IMR-90 (cell line): ENCODE measurements around the gene ELOB. TPM values are rescaled to one million over a fixed set of nuclear protein-coding genes. Genes with fewer than 3 reads are reported as not detected.

Experiments used
- ATAC-seq: fragments of 200-7000 bp; cut with Tn5 transposase; 2 replicates; pipeline ENCODE4 v1.9.1; 2020; ENCODE audit warnings: low read depth, mild to moderate bottlenecking, moderate library complexity
- BruUV-seq: library from RNA; stranded (reverse); fragments of 400-500 nt; replicated peaks from 2 replicates; lab custom pipeline; 2021; lab: Mats Ljungman, UMichigan
- CTCF ChIA-PET: fragments of 300-600 bp; formaldehyde crosslinking; extraction: SDS; loops from one replicate; lab custom pipeline; 2021; ENCODE audit warnings: antibody characterized with exemption; lab: Yijun Ruan, JAX
- POLR2A ChIA-PET: fragments of 300-600 bp; sonication (Branson Sonifier 250); formaldehyde crosslinking; loops from one replicate; lab custom pipeline; 2022; ENCODE audit warnings: antibody characterized with exemption; ENCODE audit not compliant: unreplicated experiment; lab: Charles Lee
- DNase-seq: peaks from one replicate; pipeline ENCODE4 v3.0.0; 2013
- H2AFZ ChIP-seq: replicated peaks from 2 replicates; pipeline ENCODE3; 2013; ENCODE audit warnings: low read length, mild to moderate bottlenecking; ENCODE audit not compliant: poor library complexity
- H2AK5ac ChIP-seq: 2 replicates; pipeline ENCODE4 v1.6.1; 2013; ENCODE audit warnings: low read depth, low read length, inconsistent platforms
- H2AK9ac ChIP-seq: replicated peaks from 2 replicates; pipeline ENCODE3; 2013; ENCODE audit warnings: mild to moderate bottlenecking, low read depth, low read length, moderate library complexity; ENCODE audit not compliant: poor library complexity
- H2BK120ac ChIP-seq: 2 replicates; pipeline ENCODE4 v1.6.1; 2013; ENCODE audit warnings: low read depth, low read length, inconsistent platforms
- H2BK15ac ChIP-seq: 3 replicates; pipeline ENCODE4 v1.6.1; 2013; ENCODE audit warnings: low read depth, low read length, inconsistent platforms
- H2BK20ac ChIP-seq: 2 replicates; pipeline ENCODE4 v1.6.1; 2013; ENCODE audit warnings: low read depth, mild to moderate bottlenecking, inconsistent platforms, low read length, moderate library complexity
- H2BK5ac ChIP-seq: 2 replicates; pipeline ENCODE4 v1.6.1; 2013; ENCODE audit warnings: mild to moderate bottlenecking, low read depth, low read length, inconsistent platforms; ENCODE audit not compliant: poor library complexity, severe bottlenecking
- H3K14ac ChIP-seq: replicated peaks from 2 replicates; pipeline ENCODE4 v1.6.1; 2013; ENCODE audit warnings: low read depth, low read length, inconsistent platforms
- H3K18ac ChIP-seq: 2 replicates; pipeline ENCODE4 v1.6.1; 2013; ENCODE audit warnings: low read depth, low read length, control low read depth
- H3K23ac ChIP-seq: 2 replicates; pipeline ENCODE4 v1.6.1; 2013; ENCODE audit warnings: low read depth, low read length, inconsistent platforms
- H3K27ac ChIP-seq: 2 replicates; pipeline ENCODE4 v1.5.1; 2013; ENCODE audit warnings: mild to moderate bottlenecking, control low read depth, low read length; ENCODE audit not compliant: insufficient read depth
- H3K27me3 ChIP-seq: 2 replicates; pipeline ENCODE4 v1.6.1; 2013; ENCODE audit warnings: low read length; ENCODE audit not compliant: control insufficient read depth, insufficient read depth
- H3K36me3 ChIP-seq: 2 replicates; pipeline ENCODE4 v1.6.1; 2013; ENCODE audit warnings: low read length, mixed read lengths; ENCODE audit not compliant: control insufficient read depth, insufficient read depth
- H3K4ac ChIP-seq: 2 replicates; pipeline ENCODE4 v1.6.1; 2013; ENCODE audit warnings: low read depth, low read length, inconsistent platforms
- H3K4me1 ChIP-seq: 2 replicates; pipeline ENCODE4 v1.6.1; 2013; ENCODE audit warnings: low read length, mixed read lengths; ENCODE audit not compliant: control insufficient read depth, insufficient read depth
- H3K4me2 ChIP-seq: 2 replicates; pipeline ENCODE4 v1.6.1; 2013; ENCODE audit warnings: low read depth, mild to moderate bottlenecking, control low read depth, low read length, moderate library complexity
- H3K4me3 ChIP-seq: 2 replicates; pipeline ENCODE4 v1.5.1; 2013; ENCODE audit warnings: low read depth, mild to moderate bottlenecking, control low read depth, low read length, moderate library complexity; ENCODE audit not compliant: insufficient read depth
- H3K56ac ChIP-seq: 2 replicates; pipeline ENCODE4 v1.6.1; 2013; ENCODE audit warnings: low read length, inconsistent platforms; ENCODE audit not compliant: insufficient read depth; ENCODE audit errors: extremely low read depth
- H3K79me1 ChIP-seq, 2 experiments: 2 replicates each; pipeline ENCODE4 v1.6.1; 2013; ENCODE audit warnings: low read length in 2 of 2, inconsistent platforms in 1 of 2, low read depth in 1 of 2
- H3K9ac ChIP-seq: 2 replicates; pipeline ENCODE4 v1.6.1; 2013; ENCODE audit warnings: low read depth, low read length, control low read depth
- H3K9me1 ChIP-seq: 2 replicates; pipeline ENCODE4 v1.6.1; 2013; ENCODE audit warnings: low read length, inconsistent platforms; ENCODE audit not compliant: insufficient read depth
- H3K9me3 ChIP-seq: 2 replicates; pipeline ENCODE4 v1.6.1; 2013; ENCODE audit warnings: low read length; ENCODE audit not compliant: control insufficient read depth, insufficient read depth
- H4K20me1 ChIP-seq: 2 replicates; pipeline ENCODE4 v1.6.1; 2013; ENCODE audit warnings: low read length, inconsistent platforms; ENCODE audit not compliant: insufficient read depth
- H4K5ac ChIP-seq: 2 replicates; pipeline ENCODE4 v1.6.1; 2013; ENCODE audit warnings: mild to moderate bottlenecking, low read depth, low read length, control low read depth
- H4K8ac ChIP-seq, 2 experiments: 2 replicates each; pipeline ENCODE4 v1.6.1; 2013; ENCODE audit warnings: low read depth in 2 of 2, low read length in 2 of 2, control low read depth in 1 of 2, inconsistent platforms in 1 of 2
- H4K91ac ChIP-seq: 2 replicates; pipeline ENCODE4 v1.6.1; 2013; ENCODE audit warnings: low read depth, low read length, inconsistent platforms; ENCODE audit not compliant: insufficient read depth
- CTCF ChIP-seq: conservative IDR thresholded peaks from 2 replicates; pipeline ENCODE4 v1.5.1; 2012; ENCODE audit warnings: mild to moderate bottlenecking, low read depth, low read length, improper control_type of control experiment
- ELK1 ChIP-seq: fragments of 150-350 bp; IDR thresholded peaks from 2 replicates; pipeline ENCODE4 v1.6.1; 2016; ENCODE audit warnings: low read depth, mild to moderate bottlenecking, low read length, moderate library complexity, borderline replicate concordance
- MXI1 ChIP-seq: IDR thresholded peaks from 2 replicates; pipeline ENCODE4 v1.6.1; 2012; ENCODE audit warnings: low read depth, mild to moderate bottlenecking, low read length, moderate library complexity, borderline replicate concordance
- NFE2L2 ChIP-seq: fragments of 150-350 bp; IDR thresholded peaks from 2 replicates; pipeline ENCODE4 v1.6.1; 2016; ENCODE audit warnings: low read depth, mild to moderate bottlenecking, low read length
- RAD21 ChIP-seq: IDR thresholded peaks from 2 replicates; pipeline ENCODE4 v1.6.1; 2012; ENCODE audit warnings: low read length, improper control_type of control experiment
- WGBS, 2 experiments: methylation state at CpG; one replicate each; pipeline versions ENCODE4 v1.1.5 to v1.1.7; 2013; ENCODE audit warnings: missing lambda C conversion rate in 2 of 2; ENCODE audit not compliant: insufficient read length in 1 of 2; ENCODE audit errors: extremely low coverage in 2 of 2; 5-methylcytosine and 5-hydroxymethylcytosine counted together
- dilution Hi-C: fragments of 300-500 bp; cut with HindIII; formaldehyde crosslinking; loops from one replicate; pipeline ENCODE4 v1.14.3; 2018; ENCODE audit warnings: low sequenced_read_pairs; ENCODE audit not compliant: unreplicated experiment
- in situ Hi-C: fragments of 300-500 bp; cut with MboI; formaldehyde crosslinking; loops from 3 replicates; pipeline ENCODE4 v1.14.3; 2019; ENCODE audit warnings: low sequenced_read_pairs, inconsistent platforms, mixed read lengths
- intact Hi-C: fragments of 100-400 bp; cut with micrococcal nuclease; formaldehyde crosslinking; loops from 2 replicates; pipeline ENCODE4 v1.10.0; 2022
- polyA plus RNA-seq, 3 experiments: library from polyadenylated mRNA; depleted of rRNA; stranded (reverse); fragments of >200 nt; gene quantifications; 2 replicates each; pipeline ENCODE4 v1.2.3, GENCODE V29; 2012; ENCODE audit warnings: low replicate concordance in 1 of 3
- total RNA-seq: library from RNA; depleted of rRNA; stranded (reverse); fragments of >200 nt; gene quantifications from 2 replicates; pipeline ENCODE4 v1.2.3, GENCODE V29; 2012

The ELOB gene
- total and polyA plus RNA-seq, 2 of the 4 experiments (the other 2 are of a cell fraction) = 442 to 5,859 TPM

GRCh38 chr16:2770057-2770951, 6.8 kb downstream of the ELOB start (continued):
- no peak for TF ChIP-seq ELK1

- Histone ChIP-seq H2AK5ac (no peak overlapping the region), H3K23ac (no peak overlapping the region), H2BK5ac (no peak overlapping the region), H3K36me3 (peaks cover 95% of the 10 kb centered on the region), H3K18ac (no peak overlapping the region), H2AK9ac (peak overlapping the region; percentile 16), H3K4me3 (no peak overlapping the region), H3K4ac (no peak overlapping the region), H3K9me1 (peaks cover 5% of the 10 kb centered on the region), H2AFZ (peak overlapping the region; percentile 57), H3K9me3 (no peaks in the 10 kb centered on the region; the same call in 1 of the 2 replicates), H4K5ac (no peak overlapping the region; the same call in 1 of the 2 replicates), H3K79me1 (peaks cover 24 to 96% of the 10 kb centered on the region in 2 experiments), H4K8ac (no peak overlapping the region), H3K27ac (no peak overlapping the region), H3K14ac (no peak overlapping the region), H3K9ac (no peak overlapping the region), H4K91ac (no peak overlapping the region), H2BK20ac (no peak overlapping the region), H3K27me3 (no peaks in the 10 kb centered on the region), H3K4me1 (peaks cover 8% of the 10 kb centered on the region), H3K4me2 (no peak overlapping the region), H2BK120ac (no peak overlapping the region), H3K56ac (no peak overlapping the region), H4K20me1 (peaks cover 96% of the 10 kb centered on the region), H2BK15ac (no peak overlapping the region)
- ChIA-PET CTCF (no interaction called here), POLR2A (no interaction called here)
- no TSS peak for BruUV-seq
- WGBS, 2 experiments = 91% methylated on average over 8 of the region's 14 CpGs; no CpG with 5 or more reads in 1 of the 2 experiments
- in situ Hi-C loops (no loop called here), dilution Hi-C loops (no loop called here), intact Hi-C loops (no loop called here)
- no peak for ATAC-seq
- TF ChIP-seq ELK1 = no peak
- TF ChIP-seq CTCF = no peak
- TF ChIP-seq RAD21 = no peak
- TF ChIP-seq NFE2L2 = no peak
- TF ChIP-seq MXI1 = no peak
- no peak for DNase-seq
Observed at GRCh38 chr16:2769675-2770056, 7.4 kb downstream of the ELOB start.
